Ishikawa (cell line): ENCODE results near the gene DIP2C.

ENCODE experiments used
- CEBPB ChIP-seq: IDR thresholded peaks from 2 replicates; pipeline ENCODE4 v1.6.1; 2012
- CREB1 ChIP-seq: IDR thresholded peaks from 2 replicates; pipeline ENCODE4 v1.6.1; 2012; ENCODE audit warnings: low read depth
- EGR1 ChIP-seq: IDR thresholded peaks from 2 replicates; pipeline ENCODE4 v1.6.1; 2012
- EP300 ChIP-seq: IDR thresholded peaks from 2 replicates; pipeline ENCODE4 v1.6.1; 2012; ENCODE audit warnings: borderline replicate concordance
- MAX ChIP-seq: IDR thresholded peaks from 2 replicates; pipeline ENCODE4 v1.6.1; 2012
- NFIC ChIP-seq: IDR thresholded peaks from 2 replicates; pipeline ENCODE4 v1.6.1; 2012
- RAD21 ChIP-seq: IDR thresholded peaks from 2 replicates; pipeline ENCODE4 v1.6.1; 2012; ENCODE audit warnings: low read depth
- REST ChIP-seq: IDR thresholded peaks from 2 replicates; pipeline ENCODE4 v1.6.1; 2012; ENCODE audit warnings: low read depth, mild to moderate bottlenecking
- TAF1 ChIP-seq: IDR thresholded peaks from 2 replicates; pipeline ENCODE4 v1.6.1; 2012; ENCODE audit warnings: low read depth, mild to moderate bottlenecking
- USF1 ChIP-seq: IDR thresholded peaks from 2 replicates; pipeline ENCODE4 v1.6.1; 2012
- YY1 ChIP-seq: IDR thresholded peaks from 2 replicates; pipeline ENCODE4 v1.6.1; 2012; ENCODE audit warnings: low read depth
- ZBTB7A ChIP-seq: IDR thresholded peaks from 2 replicates; pipeline ENCODE4 v1.6.1; 2012; ENCODE audit warnings: low read depth

- no peak for TF ChIP-seq CEBPB
- TF ChIP-seq REST, result no peak
- no peak for TF ChIP-seq TAF1
- TF ChIP-seq EP300, result no peak
- no peak for TF ChIP-seq EGR1
- no peak for TF ChIP-seq YY1
- TF ChIP-seq MAX, result no peak
- no peak for TF ChIP-seq RAD21
- no peak for TF ChIP-seq USF1
- TF ChIP-seq NFIC, result no peak
- TF ChIP-seq ZBTB7A, result no peak
- TF ChIP-seq CREB1, result no peak
Observed at GRCh38 chr10:666237-667012, 23.0 kb downstream of the DIP2C start.
